Trophoblast cell (in vitro differentiated cells and primary cell): ENCODE results near the gene IFITM5.
"Not testable (repeated sequence)": the region's sequence is repeated elsewhere in the genome, so short reads cannot be mapped to it uniquely, and the experiment has no call there.

Experiments used
- DNase-seq, 2 donors: peaks; one replicate each; pipeline ENCODE4 v3.0.0-alpha.2; 2016
- H2AFZ ChIP-seq: 2 replicates; pipeline ENCODE4 v1.6.1; 2013; ENCODE audit warnings: low read length, moderate library complexity, mild to moderate bottlenecking; ENCODE audit not compliant: insufficient read depth, poor library complexity
- H2AK5ac ChIP-seq: 2 replicates; pipeline ENCODE4 v1.6.1; 2013; ENCODE audit warnings: mild to moderate bottlenecking, low read length
- H2BK120ac ChIP-seq: 2 replicates; pipeline ENCODE4 v1.6.1; 2013; ENCODE audit warnings: low read length, mild to moderate bottlenecking, moderate library complexity; ENCODE audit not compliant: insufficient read depth, poor library complexity
- H2BK12ac ChIP-seq: 2 replicates; pipeline ENCODE4 v1.6.1; 2013; ENCODE audit warnings: mild to moderate bottlenecking, low read length, moderate library complexity
- H2BK5ac ChIP-seq: 2 replicates; pipeline ENCODE4 v1.6.1; 2013; ENCODE audit warnings: low read length, low read depth, moderate library complexity, mild to moderate bottlenecking; ENCODE audit not compliant: poor library complexity
- H3K14ac ChIP-seq: 2 replicates; pipeline ENCODE4 v1.6.1; 2013; ENCODE audit warnings: mild to moderate bottlenecking, low read length
- H3K18ac ChIP-seq: 2 replicates; pipeline ENCODE4 v1.6.1; 2013; ENCODE audit warnings: mild to moderate bottlenecking, low read length
- H3K23ac ChIP-seq: 2 replicates; pipeline ENCODE4 v1.6.1; 2013; ENCODE audit warnings: low read length
- H3K27ac ChIP-seq: 2 replicates; pipeline ENCODE4 v1.5.1; 2013; ENCODE audit warnings: low read depth, mild to moderate bottlenecking, inconsistent platforms, low read length, moderate library complexity
- H3K27me3 ChIP-seq: 2 replicates; pipeline ENCODE4 v1.6.1; 2013; ENCODE audit warnings: inconsistent platforms, mild to moderate bottlenecking, low read length, moderate library complexity; ENCODE audit not compliant: insufficient read depth
- H3K36me3 ChIP-seq, 2 experiments: 1 replicate in 1 of 2; 2 replicates in 1 of 2; pipeline ENCODE4 v1.6.1; 2013; ENCODE audit warnings: low read length in 2 of 2, mild to moderate bottlenecking in 2 of 2, moderate library complexity in 1 of 2; ENCODE audit not compliant: insufficient read depth in 2 of 2, control insufficient read depth in 1 of 2
- H3K4ac ChIP-seq: 2 replicates; pipeline ENCODE4 v1.6.1; 2013; ENCODE audit warnings: low read depth, mild to moderate bottlenecking, low read length, moderate library complexity
- H3K4me1 ChIP-seq, 2 experiments: 1 replicate in 1 of 2; 2 replicates in 1 of 2; pipeline ENCODE4 v1.6.1; 2013; ENCODE audit warnings: low read length in 2 of 2, mild to moderate bottlenecking in 2 of 2, moderate library complexity in 1 of 2; ENCODE audit not compliant: insufficient read depth in 2 of 2, control insufficient read depth in 1 of 2
- H3K4me2 ChIP-seq: 2 replicates; pipeline ENCODE4 v1.6.1; 2013; ENCODE audit warnings: inconsistent platforms, mild to moderate bottlenecking, low read length, moderate library complexity
- H3K4me3 ChIP-seq: 2 replicates; pipeline ENCODE4 v1.5.1; 2013; ENCODE audit warnings: mild to moderate bottlenecking, low read depth, low read length, inconsistent platforms
- H3K79me1 ChIP-seq: one replicate; pipeline ENCODE4 v1.6.1; 2013; ENCODE audit warnings: low read length
- H3K79me2 ChIP-seq: 2 replicates; pipeline ENCODE4 v1.6.1; 2013; ENCODE audit warnings: low read length, mild to moderate bottlenecking; ENCODE audit not compliant: control insufficient read depth, insufficient read depth, poor library complexity
- H3K9ac ChIP-seq: 2 replicates; pipeline ENCODE4 v1.6.1; 2013; ENCODE audit warnings: mild to moderate bottlenecking, low read length
- H3K9me3 ChIP-seq: 2 replicates; pipeline ENCODE4 v1.6.1; 2013; ENCODE audit warnings: low read depth, mild to moderate bottlenecking, control low read depth, inconsistent platforms, low read length; ENCODE audit not compliant: insufficient read depth
- H4K12ac ChIP-seq: 2 replicates; pipeline ENCODE4 v1.6.1; 2013; ENCODE audit warnings: low read depth, mild to moderate bottlenecking, low read length, moderate library complexity
- H4K8ac ChIP-seq: 2 replicates; pipeline ENCODE4 v1.6.1; 2013; ENCODE audit warnings: low read depth, mild to moderate bottlenecking, low read length, moderate library complexity
- H4K91ac ChIP-seq: one replicate; pipeline ENCODE4 v1.6.1; 2013; ENCODE audit warnings: low read depth, mild to moderate bottlenecking, low read length, moderate library complexity
- WGBS: extraction: QIAGEN DNeasy Blood & Tissue Kit; methylation state at CpG from one replicate; pipeline ENCODE4 v1.1.7; 2013; ENCODE audit warnings: missing lambda C conversion rate; ENCODE audit not compliant: insufficient read length, insufficient coverage; ENCODE audit errors: extremely low coverage; 5-methylcytosine and 5-hydroxymethylcytosine counted together

IFITM5 gene

GRCh38 chr11:328516-329100, 29.3 kb upstream of the IFITM5 start:
- H3K4ac ChIP-seq: not testable (repeated sequence)

GRCh38 chr11:328012-328411, 28.7 kb upstream of the IFITM5 start:
- no peak for DNase-seq
- H3K27ac ChIP-seq: no peak overlapping the region
- no peak overlapping the region for H4K8ac ChIP-seq
- no peaks in the 10 kb centered on the region for H3K79me2 ChIP-seq
- H3K36me3 ChIP-seq: no peaks in the 10 kb centered on the region
- no peaks in the 10 kb centered on the region for H3K27me3 ChIP-seq
- H3K18ac ChIP-seq: no peak overlapping the region
- H3K14ac ChIP-seq: no peak overlapping the region
- no peak overlapping the region for H3K4me3 ChIP-seq
- no peak overlapping the region for H4K12ac ChIP-seq
- no peak overlapping the region for H2BK120ac ChIP-seq
- no peak overlapping the region for H2BK5ac ChIP-seq
- H3K4me2 ChIP-seq: no peak overlapping the region
- no peaks in the 10 kb centered on the region for H3K4me1 ChIP-seq
- no CpG with 5 or more reads among the region's 13 CpGs for WGBS
- H3K79me1 ChIP-seq: no peaks in the 10 kb centered on the region
- H3K9me3 ChIP-seq: peaks cover 10% of the 10 kb centered on the region
- no peak overlapping the region for H2BK12ac ChIP-seq
- no peak overlapping the region for H3K4ac ChIP-seq
- H3K23ac ChIP-seq: no peak overlapping the region
- H4K91ac ChIP-seq: no peak overlapping the region
- no peak overlapping the region for H2AFZ ChIP-seq
- H3K9ac ChIP-seq: no peak overlapping the region
- H2AK5ac ChIP-seq: no peak overlapping the region

More at GRCh38 chr11:328516-329100, 29.3 kb upstream of the IFITM5 start:
- not testable (repeated sequence) for H3K79me1 ChIP-seq, H3K79me2 ChIP-seq, H3K18ac ChIP-seq, H4K8ac ChIP-seq, H3K4me3 ChIP-seq, H3K36me3 ChIP-seq, H4K12ac ChIP-seq, H3K9ac ChIP-seq, H3K4me1 ChIP-seq, H4K91ac ChIP-seq, H2AFZ ChIP-seq, DNase-seq, H3K4me2 ChIP-seq, H3K23ac ChIP-seq, H3K27me3 ChIP-seq, H2BK5ac ChIP-seq, H2BK120ac ChIP-seq, H3K27ac ChIP-seq, H2AK5ac ChIP-seq, H2BK12ac ChIP-seq, H3K14ac ChIP-seq
- WGBS: no CpG with 5 or more reads among the region's 15 CpGs
- peaks cover 13% of the 10 kb centered on the region for H3K9me3 ChIP-seq

GRCh38 chr11:327581-327923, 28.2 kb upstream of the IFITM5 start:
- Histone ChIP-seq H3K9ac (no peak overlapping the region), H2AFZ (no peak overlapping the region), H3K4me3 (no peak overlapping the region), H2BK12ac (no peak overlapping the region), H3K9me3 (peaks cover 8% of the 10 kb centered on the region), H3K18ac (no peak overlapping the region), H3K23ac (no peak overlapping the region), H3K27ac (no peak overlapping the region), H3K14ac (no peak overlapping the region), H3K36me3 (no peaks in the 10 kb centered on the region), H3K27me3 (no peaks in the 10 kb centered on the region), H3K4me2 (no peak overlapping the region), H3K4ac (no peak overlapping the region), H2BK120ac (no peak overlapping the region), H3K79me1 (no peaks in the 10 kb centered on the region), H4K12ac (no peak overlapping the region), H4K8ac (no peak overlapping the region), H2BK5ac (no peak overlapping the region), H3K4me1 (no peaks in the 10 kb centered on the region), H2AK5ac (no peak overlapping the region), H3K79me2 (no peaks in the 10 kb centered on the region), H4K91ac (no peak overlapping the region)
- no CpG with 5 or more reads among the region's 3 CpGs for WGBS
- no peak for DNase-seq

GRCh38 chr11:326842-327580, 27.7 kb upstream of the IFITM5 start:
- no peak overlapping the region for H2BK12ac ChIP-seq
- H3K4me2 ChIP-seq: no peak overlapping the region
- WGBS: no CpG with 5 or more reads among the region's 19 CpGs
- H4K91ac ChIP-seq: no peak overlapping the region
- H3K79me1 ChIP-seq: no peaks in the 10 kb centered on the region
- H3K9ac ChIP-seq: no peak overlapping the region
- no peak overlapping the region for H3K14ac ChIP-seq
- DNase-seq: no peak
- no peak overlapping the region for H3K4ac ChIP-seq
- H3K27ac ChIP-seq: no peak overlapping the region
- no peaks in the 10 kb centered on the region for H3K36me3 ChIP-seq
- peaks cover 8% of the 10 kb centered on the region for H3K9me3 ChIP-seq
- H3K4me1 ChIP-seq: no peaks in the 10 kb centered on the region
- H3K23ac ChIP-seq: no peak overlapping the region
- H3K18ac ChIP-seq: no peak overlapping the region
- no peak overlapping the region for H2BK5ac ChIP-seq
- H3K4me3 ChIP-seq: no peak overlapping the region
- H2BK120ac ChIP-seq: no peak overlapping the region
- H3K27me3 ChIP-seq: no peaks in the 10 kb centered on the region
- H2AFZ ChIP-seq: no peak overlapping the region
- H4K12ac ChIP-seq: no peak overlapping the region
- H3K79me2 ChIP-seq: no peaks in the 10 kb centered on the region
- no peak overlapping the region for H2AK5ac ChIP-seq
- H4K8ac ChIP-seq: no peak overlapping the region
